Activated T-helper 1 cell treated with anti-CD3 and anti-CD28 coated beads, Interleukin-12 subunit alpha, Interleukin-12 subunit beta, Interleukin-2, Interleukin-4 antibody, amounts not matched to agents 30 ng/mL and 10 ng/mL and 1 ng/mL, durations not matched to agents 14 hours and 24 hours and 36 hours (primary cell): Measurements from ENCODE around the gene RAB23. TPM values are rescaled to one million over a fixed set of nuclear protein-coding genes. Genes with fewer than 3 reads are reported as not detected.

ENCODE experiments used
- DNase-seq: peaks from one replicate; pipeline ENCODE4 v3.0.0; 2021; ENCODE audit warnings: low spot score
- H3K27ac Mint-ChIP-seq: one replicate; pipeline ENCODE4 v1.8.0; 2021; ENCODE audit warnings: mild to moderate bottlenecking, mixed read lengths
- H3K27me3 Mint-ChIP-seq: one replicate; pipeline ENCODE4 v1.8.0; 2022; ENCODE audit warnings: mild to moderate bottlenecking, moderate library complexity, mixed read lengths; ENCODE audit not compliant: insufficient read depth
- H3K36me3 Mint-ChIP-seq: one replicate; pipeline ENCODE4 v1.8.0; 2021; ENCODE audit warnings: low read depth, mixed read lengths
- H3K4me1 Mint-ChIP-seq: one replicate; pipeline ENCODE4 v1.8.0; 2021; ENCODE audit warnings: low read depth, mixed read lengths
- H3K4me3 Mint-ChIP-seq: one replicate; pipeline ENCODE4 v1.8.0; 2021; ENCODE audit warnings: mild to moderate bottlenecking, moderate library complexity, mixed read lengths
- H3K9me3 Mint-ChIP-seq: one replicate; pipeline ENCODE4 v1.8.0; 2021; ENCODE audit warnings: mixed read lengths
- intact Hi-C: fragments of 100-400 bp; cut with micrococcal nuclease; formaldehyde crosslinking; loops from one replicate; pipeline ENCODE4 v1.15.1; 2024
- total RNA-seq: library from RNA; stranded (reverse); gene quantifications from 2 replicates; pipeline ENCODE4 v1.2.3, GENCODE V29; 2022

The RAB23 gene
- total RNA-seq, 1 donor from 2014 or later: 3.0 TPM

DNA sequence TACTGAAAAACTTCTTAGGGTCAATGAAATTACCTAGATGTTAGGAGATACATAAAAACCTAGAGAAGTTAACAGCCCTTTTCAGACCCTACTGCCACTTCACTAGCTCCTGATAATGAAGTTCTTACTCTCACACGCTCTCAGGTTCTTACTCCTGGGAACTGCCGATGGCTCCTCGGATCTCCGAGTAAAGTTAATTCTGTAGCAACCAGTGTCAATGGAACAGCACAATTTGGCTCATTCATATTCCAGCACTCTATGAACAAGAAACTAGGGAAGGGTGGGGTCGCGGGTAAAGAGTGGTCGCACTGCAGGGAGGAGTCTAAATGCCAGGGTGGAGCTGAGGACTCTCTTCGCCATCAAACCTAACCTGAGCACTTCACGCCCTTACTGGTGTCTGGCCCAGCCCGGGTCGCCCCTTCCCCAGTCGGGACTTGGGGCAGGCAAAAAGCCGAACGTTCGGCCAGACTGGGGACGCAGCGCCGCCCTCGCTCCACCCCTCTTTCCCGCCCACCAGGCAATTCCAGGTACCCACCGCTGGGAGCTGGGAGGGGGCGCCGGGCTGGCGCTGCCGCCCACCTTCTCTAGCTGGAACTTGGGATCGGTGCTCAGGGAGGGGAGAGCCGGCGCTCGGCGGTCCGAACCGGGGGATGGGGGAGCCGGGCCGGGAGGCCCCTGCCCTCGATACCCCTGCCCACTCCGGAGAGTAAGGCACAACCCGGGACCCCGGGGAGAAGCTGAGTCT is 744 bp downstream of the RAB23 start:
- DNase-seq: peak; percentile 32
- Mint-ChIP-seq H3K36me3 (peaks cover 7% of the 10 kb centered on the region), H3K27ac (peak overlapping the region; percentile 76), H3K9me3 (no peaks in the 10 kb centered on the region), H3K4me1 (peaks cover 47% of the 10 kb centered on the region), H3K4me3 (peak overlapping the region; percentile 91), H3K27me3 (peaks cover 29% of the 10 kb centered on the region)
- intact Hi-C loops: loop anchor here (1.0 to 5.0 kb wide), 4 partner anchors 15 to 679 kb away; no protein-coding TSS in a partner anchor

DNA sequence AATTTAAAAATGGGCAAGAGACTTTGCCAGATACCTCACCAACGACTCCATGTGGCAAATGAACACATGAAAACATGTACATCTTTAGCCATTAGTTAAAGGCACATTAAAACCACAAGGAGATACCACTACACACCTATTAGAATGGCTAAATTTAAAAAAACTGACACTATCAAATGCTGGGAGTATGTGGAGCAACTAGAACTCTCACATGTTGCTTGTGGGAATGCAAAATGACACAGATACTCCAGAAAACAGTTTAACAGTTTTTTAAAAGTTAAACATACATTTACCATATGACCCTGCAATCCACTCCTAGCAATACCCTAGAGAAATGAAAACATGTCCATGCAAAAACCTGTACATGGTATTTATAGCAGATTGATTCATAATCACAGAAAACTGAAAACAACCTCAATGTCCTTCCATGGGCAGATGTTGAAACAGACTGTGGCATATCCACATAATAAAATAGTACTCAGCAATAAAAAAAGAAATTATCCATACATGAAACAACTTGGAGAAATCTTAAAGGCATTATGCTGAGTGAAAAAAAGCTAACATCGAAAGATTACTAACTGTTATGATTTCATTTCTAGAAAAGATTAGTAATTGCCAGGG is 1.9 kb downstream of the RAB23 start:
- H3K4me1 Mint-ChIP-seq: peaks cover 48% of the 10 kb centered on the region

DNA sequence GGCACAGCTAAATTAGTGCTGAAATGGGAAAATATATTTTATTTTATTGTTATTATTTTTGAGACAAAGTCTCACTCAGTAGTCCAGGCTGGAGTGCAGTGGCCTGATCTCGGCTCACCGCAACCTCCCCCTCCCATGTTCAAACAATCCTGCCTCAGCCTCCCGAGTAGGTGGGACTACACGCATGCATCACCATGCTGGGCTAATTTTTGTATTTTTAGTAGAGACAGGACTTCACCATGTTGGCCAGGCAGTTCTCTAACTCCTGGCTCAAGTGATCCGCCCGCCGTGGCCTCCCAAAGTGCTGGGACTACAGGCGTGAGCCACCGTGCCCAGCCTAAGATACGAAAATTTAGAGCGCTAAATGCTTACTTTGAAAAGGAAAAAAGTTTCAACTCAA is 4.8 kb downstream of the RAB23 start:
- Mint-ChIP-seq H3K4me3 (no peak overlapping the region), H3K9me3 (no peaks in the 10 kb centered on the region), H3K27ac (no peak overlapping the region), H3K27me3 (peaks cover 12% of the 10 kb centered on the region), H3K4me1 (peaks cover 61% of the 10 kb centered on the region), H3K36me3 (peaks cover 14% of the 10 kb centered on the region)
- DNase-seq: no peak
- intact Hi-C loops: no loop called here

More for the DNA sequence above, 1.9 kb downstream of the RAB23 start:
- Mint-ChIP-seq H3K27me3 (peaks cover 29% of the 10 kb centered on the region), H3K27ac (no peak overlapping the region), H3K36me3 (peaks cover 7% of the 10 kb centered on the region), H3K4me3 (peak overlapping the region; percentile 75), H3K9me3 (no peaks in the 10 kb centered on the region)
- no peak for DNase-seq
- intact Hi-C loops: loop anchor here (2.0 to 5.0 kb wide), 3 partner anchors 13 to 678 kb away; no protein-coding TSS in a partner anchor

DNA sequence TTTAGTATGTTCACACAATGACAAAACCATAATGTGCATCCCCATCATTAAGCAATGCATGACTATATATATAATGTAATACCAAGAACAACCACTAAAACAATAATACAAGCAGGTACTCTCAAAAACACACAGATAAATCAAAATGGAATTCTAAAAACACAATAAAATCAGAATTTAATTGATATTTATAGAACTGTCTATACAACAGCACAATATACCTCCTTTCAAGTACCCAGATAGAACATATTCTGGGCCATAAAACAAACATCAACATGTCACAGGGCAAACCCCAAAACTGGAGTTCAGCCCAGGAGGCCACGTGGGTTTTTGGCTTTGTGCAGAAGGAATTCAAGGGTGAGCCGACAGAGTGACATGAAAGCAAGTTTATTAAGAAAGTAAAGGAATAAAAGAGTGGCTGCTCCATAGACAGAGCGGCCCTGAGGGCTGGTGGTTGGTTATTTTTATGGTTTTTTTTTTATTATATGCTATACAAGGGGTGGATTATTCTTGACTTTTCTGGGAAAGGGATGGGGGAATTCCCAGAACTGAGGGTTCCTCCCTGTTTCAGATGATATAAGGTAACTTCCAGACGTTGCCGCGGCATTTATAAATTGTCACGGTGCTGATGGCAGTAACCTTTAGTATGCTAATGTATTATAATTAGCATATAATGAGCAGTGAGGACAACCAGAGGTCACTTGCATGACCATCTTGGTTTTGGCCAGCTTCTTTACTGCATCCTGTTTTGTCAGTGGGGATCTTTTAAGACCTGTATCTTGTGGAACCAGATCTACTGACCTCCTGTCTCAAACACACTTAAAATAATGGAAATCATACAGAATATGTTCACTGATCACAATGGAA is 5.6 kb downstream of the RAB23 start:
- H3K27ac Mint-ChIP-seq: no peak overlapping the region
- H3K36me3 Mint-ChIP-seq: peaks cover 14% of the 10 kb centered on the region
- no peaks in the 10 kb centered on the region for H3K9me3 Mint-ChIP-seq
- intact Hi-C loops: no loop called here
- peaks cover 12% of the 10 kb centered on the region for H3K27me3 Mint-ChIP-seq
- H3K4me1 Mint-ChIP-seq: peaks cover 61% of the 10 kb centered on the region
- no peak for DNase-seq
- H3K4me3 Mint-ChIP-seq: no peak overlapping the region

DNA sequence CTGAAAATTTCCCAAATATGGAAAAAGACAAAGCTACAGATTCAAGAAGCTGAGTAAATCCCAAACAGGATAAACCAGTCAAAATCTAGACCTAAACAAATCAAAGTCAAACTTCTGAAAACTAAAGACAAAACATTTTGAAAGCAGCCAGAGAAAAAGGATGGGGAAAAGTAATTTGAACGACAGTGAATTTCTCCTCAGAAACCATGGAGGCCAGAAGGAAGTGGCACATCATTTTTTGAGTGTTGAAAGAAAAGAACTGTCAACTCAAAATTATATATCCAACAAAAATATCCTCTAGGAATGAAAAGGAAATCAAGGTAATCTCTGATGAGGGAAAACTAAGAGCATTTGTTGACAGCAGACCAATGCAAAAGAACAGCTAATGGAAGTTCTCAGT is 6.8 kb downstream of the RAB23 start:
- no peak overlapping the region for H3K4me3 Mint-ChIP-seq
- H3K27ac Mint-ChIP-seq: no peak overlapping the region
- peaks cover 15% of the 10 kb centered on the region for H3K36me3 Mint-ChIP-seq
- DNase-seq: no peak
- H3K27me3 Mint-ChIP-seq: peaks cover 5% of the 10 kb centered on the region
- H3K9me3 Mint-ChIP-seq: no peaks in the 10 kb centered on the region
- intact Hi-C loops: no loop called here
- H3K4me1 Mint-ChIP-seq: peaks cover 52% of the 10 kb centered on the region

DNA sequence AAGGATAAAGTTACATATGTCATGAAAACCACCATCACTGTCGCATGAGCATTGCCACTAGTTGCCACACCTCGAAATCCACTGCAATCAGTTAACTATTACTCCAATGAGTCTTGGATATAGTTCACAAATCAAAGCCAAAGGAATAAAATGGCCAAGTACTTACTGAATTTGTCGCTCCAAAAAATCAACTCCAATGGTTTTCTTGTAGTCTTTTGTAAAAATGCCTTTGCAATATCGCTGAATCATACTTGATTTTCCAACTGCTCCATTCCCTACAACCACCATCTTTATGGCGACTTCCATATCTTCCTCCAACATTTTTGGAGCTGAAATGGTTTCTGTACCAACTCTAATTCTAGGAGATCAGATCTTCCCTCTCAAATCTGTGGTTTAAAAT is 12.0 kb downstream of the RAB23 start:
- Mint-ChIP-seq H3K4me3 (no peak overlapping the region), H3K27me3 (no peaks in the 10 kb centered on the region), H3K27ac (no peak overlapping the region), H3K9me3 (no peaks in the 10 kb centered on the region), H3K4me1 (peaks cover 24% of the 10 kb centered on the region), H3K36me3 (peaks cover 14% of the 10 kb centered on the region)
- intact Hi-C loops: no loop called here
- no peak for DNase-seq

DNA sequence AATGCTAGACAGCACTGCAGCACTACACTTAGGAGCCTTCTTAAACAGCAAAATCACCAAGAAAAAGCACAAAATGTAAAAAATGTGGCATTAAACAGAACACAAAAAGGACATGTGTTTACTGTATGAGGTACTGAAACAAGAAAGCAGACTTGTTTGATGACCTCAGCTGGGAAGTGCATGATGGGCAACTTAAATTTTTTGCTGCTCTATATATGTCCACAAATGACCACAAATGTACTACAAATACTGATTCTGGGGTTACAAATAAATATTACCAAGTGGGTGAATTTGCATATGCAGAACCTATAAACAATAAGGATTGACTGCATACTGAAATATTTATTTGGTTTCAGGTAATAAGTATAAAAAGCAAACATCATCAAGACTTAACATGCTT is 13.1 kb downstream of the RAB23 start:
- H3K4me3 Mint-ChIP-seq: no peak overlapping the region
- no peak overlapping the region for H3K27ac Mint-ChIP-seq
- no peaks in the 10 kb centered on the region for H3K27me3 Mint-ChIP-seq
- intact Hi-C loops: no loop called here
- peaks cover 8% of the 10 kb centered on the region for H3K36me3 Mint-ChIP-seq
- H3K4me1 Mint-ChIP-seq: peaks cover 14% of the 10 kb centered on the region
- no peaks in the 10 kb centered on the region for H3K9me3 Mint-ChIP-seq
- DNase-seq: no peak

DNA sequence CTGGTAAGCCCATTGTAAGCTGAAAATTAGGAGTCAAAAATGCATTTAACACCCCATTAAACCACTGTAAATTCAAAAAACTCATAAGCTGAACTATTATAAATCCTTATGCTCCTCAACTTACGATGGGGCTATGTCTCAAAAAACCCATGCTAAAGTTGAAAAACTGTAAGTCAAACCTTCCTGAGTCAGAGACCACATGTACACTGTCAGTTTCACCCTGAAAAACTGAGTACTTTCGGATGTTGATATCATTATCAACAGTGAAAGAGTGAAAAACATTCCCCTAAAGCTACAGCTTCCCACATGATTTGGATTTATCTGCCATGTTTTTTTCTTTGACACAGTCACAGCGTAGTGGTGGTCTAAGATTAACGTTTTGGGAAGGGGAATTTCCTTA is 14.2 kb downstream of the RAB23 start:
- no peak overlapping the region for H3K4me3 Mint-ChIP-seq
- H3K4me1 Mint-ChIP-seq: peaks cover 7% of the 10 kb centered on the region
- DNase-seq: no peak
- no peaks in the 10 kb centered on the region for H3K9me3 Mint-ChIP-seq
- H3K27me3 Mint-ChIP-seq: no peaks in the 10 kb centered on the region
- no peak overlapping the region for H3K27ac Mint-ChIP-seq
- intact Hi-C loops: loop anchor here (2.0 kb wide), 1 partner anchor 13 kb away; no protein-coding TSS in a partner anchor
- peaks cover 8% of the 10 kb centered on the region for H3K36me3 Mint-ChIP-seq

DNA sequence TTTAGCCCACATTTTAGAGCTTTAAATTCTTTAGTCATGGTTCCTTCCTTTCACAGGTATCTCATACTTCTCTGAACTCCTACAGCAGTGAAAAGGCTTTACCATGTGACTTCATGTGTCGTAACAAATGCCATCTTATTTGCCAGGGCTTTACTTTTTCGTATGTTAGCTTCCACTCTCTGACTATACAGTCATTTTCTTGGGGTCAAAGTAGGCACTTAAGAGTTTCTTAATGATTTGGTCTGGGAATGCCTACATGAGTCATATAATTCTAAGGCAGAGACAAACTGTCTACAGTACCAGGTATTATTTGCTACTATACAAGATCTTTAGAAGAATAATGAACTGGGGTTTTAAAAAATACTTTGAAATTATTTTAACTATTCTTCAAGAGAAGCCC is 15.0 kb downstream of the RAB23 start:
- H3K4me3 Mint-ChIP-seq: no peak overlapping the region
- no peaks in the 10 kb centered on the region for H3K9me3 Mint-ChIP-seq
- no peaks in the 10 kb centered on the region for H3K27me3 Mint-ChIP-seq
- no peak for DNase-seq
- intact Hi-C loops: loop anchor here (2.0 kb wide), 1 partner anchor 14 kb away; no protein-coding TSS in a partner anchor
- peaks cover 7% of the 10 kb centered on the region for H3K4me1 Mint-ChIP-seq
- H3K36me3 Mint-ChIP-seq: peaks cover 8% of the 10 kb centered on the region
- no peak overlapping the region for H3K27ac Mint-ChIP-seq

DNA sequence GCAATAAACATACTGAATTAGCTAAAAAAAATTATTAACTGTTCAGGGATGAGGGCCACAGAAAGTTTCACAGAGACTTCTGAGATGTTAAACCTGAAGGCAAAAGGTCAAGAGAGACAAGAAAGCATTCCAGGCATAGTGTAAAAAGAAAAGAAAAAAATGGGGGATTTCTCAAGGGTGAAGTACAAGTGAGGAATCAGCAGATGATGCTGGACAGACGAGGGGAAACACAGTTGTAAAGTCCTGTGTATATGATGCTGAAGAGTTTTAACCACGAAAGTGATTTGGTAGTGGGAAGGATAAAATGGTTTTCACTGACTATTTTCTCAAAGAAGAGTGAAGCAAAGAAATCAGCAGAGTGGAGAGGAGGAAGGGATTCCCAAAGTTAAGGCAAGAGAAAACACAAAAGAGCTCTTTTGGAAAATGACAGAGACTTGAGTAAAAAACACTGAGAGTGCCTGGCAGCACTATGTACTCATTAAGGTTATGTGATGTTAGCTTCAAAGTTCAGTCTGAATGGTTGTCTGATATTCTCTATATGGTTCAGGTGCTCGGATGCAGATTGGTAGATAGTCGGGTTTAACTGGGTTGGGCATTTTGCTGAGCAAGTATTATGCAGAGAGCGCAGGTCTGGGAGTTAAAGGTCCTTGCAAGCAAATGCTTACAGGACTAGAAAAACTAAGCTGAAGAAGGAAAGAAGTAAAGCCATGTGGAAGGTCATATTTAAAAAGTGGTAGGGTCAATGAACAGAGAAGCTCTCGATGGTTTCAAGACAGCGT is 16.4 kb downstream of the RAB23 start:
- H3K27ac Mint-ChIP-seq: no peak overlapping the region
- intact Hi-C loops: loop anchor here (2.0 kb wide), 1 partner anchor 15 kb away; no protein-coding TSS in a partner anchor
- H3K9me3 Mint-ChIP-seq: no peaks in the 10 kb centered on the region
- DNase-seq: no peak
- no peak overlapping the region for H3K4me3 Mint-ChIP-seq
- H3K27me3 Mint-ChIP-seq: no peaks in the 10 kb centered on the region
- H3K36me3 Mint-ChIP-seq: peaks cover 8% of the 10 kb centered on the region
- peaks cover 7% of the 10 kb centered on the region for H3K4me1 Mint-ChIP-seq

DNA sequence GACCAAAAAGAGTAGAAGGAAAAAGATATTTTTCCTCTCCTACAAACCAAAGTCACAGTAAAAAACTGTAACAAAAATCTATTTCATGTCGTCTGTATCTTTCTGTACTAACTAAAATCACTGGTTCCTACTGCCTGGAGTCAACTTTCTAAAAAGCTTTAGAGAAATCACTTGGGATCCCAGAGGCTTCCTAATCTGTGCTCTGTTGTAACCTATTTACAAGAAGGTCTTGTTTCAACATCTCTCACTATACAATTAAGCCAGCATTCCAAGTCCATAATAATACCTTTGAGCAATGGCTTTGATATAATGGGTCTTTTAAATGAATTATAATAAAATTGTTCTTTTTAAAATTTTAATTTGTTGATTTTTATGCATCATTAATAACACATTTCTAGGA is 20.4 kb downstream of the RAB23 start:
- Mint-ChIP-seq H3K27ac (no peak overlapping the region), H3K4me1 (no peaks in the 10 kb centered on the region), H3K36me3 (peaks cover 2% of the 10 kb centered on the region), H3K4me3 (no peak overlapping the region), H3K27me3 (no peaks in the 10 kb centered on the region), H3K9me3 (no peaks in the 10 kb centered on the region)
- intact Hi-C loops: no loop called here
- DNase-seq: no peak

DNA sequence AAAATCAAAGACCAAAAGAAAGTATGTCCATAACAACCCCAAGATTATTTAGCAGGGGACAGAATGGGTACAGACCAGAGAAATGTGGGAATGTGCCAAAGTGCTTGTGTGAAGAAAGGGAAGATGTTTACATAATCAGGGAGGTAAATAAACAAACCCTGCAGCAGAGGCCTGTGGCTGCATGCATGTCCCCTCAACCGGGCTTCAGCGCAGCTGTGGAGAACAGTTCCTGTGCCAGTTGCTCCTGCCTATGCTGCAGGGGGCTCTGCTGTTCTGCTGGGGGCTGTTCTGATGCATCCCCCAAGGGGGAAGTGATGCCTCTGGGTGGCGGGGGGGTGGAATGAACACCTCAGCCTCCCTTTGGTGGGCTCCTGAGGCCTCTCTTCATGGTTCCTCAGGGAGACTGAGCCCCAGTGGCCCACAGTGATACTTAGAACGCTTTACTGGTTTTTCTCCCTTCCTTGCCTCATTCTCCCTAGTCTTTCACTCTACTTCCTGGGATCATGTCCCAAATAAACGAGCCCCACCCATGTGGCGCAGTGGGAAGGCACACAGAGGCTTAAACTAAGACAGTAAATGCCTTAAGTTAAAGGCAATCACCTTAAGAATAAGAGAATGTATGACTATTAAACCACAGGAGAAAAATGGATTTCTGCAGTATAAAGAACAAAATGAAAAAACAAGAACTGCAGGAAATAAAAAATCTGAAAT is 23.0 kb downstream of the RAB23 start:
- H3K4me3 Mint-ChIP-seq: no peak overlapping the region
- H3K27ac Mint-ChIP-seq: no peak overlapping the region
- no peaks in the 10 kb centered on the region for H3K9me3 Mint-ChIP-seq
- H3K36me3 Mint-ChIP-seq: no peaks in the 10 kb centered on the region
- H3K4me1 Mint-ChIP-seq: no peaks in the 10 kb centered on the region
- no peak for DNase-seq
- intact Hi-C loops: no loop called here
- H3K27me3 Mint-ChIP-seq: no peaks in the 10 kb centered on the region
